UCSD-AML1 (cell line): ENCODE measurements around the gene DOCK7.
A peak's percentile ranks its signal among the peaks of the same experiment; 100 is the strongest.

Experiments used
- DNase-seq: peaks from one replicate; lab custom pipeline; 2025; ENCODE audit not compliant: unreplicated experiment; lab: John Stamatoyannopoulos, UW

The DOCK7 gene

GRCh38 chr1:62462370-62462769 lies 225.8 kb downstream of the DOCK7 start:
- DNase-seq: no peak

GRCh38 chr1:62457955-62458354 lies 230.2 kb downstream of the DOCK7 start:
- DNase-seq: no peak

- DNase-seq: no peak
Measured at GRCh38 chr1:62452951-62453350, 235.2 kb downstream of the DOCK7 start.

- no peak for DNase-seq
Measured at GRCh38 chr1:62450301-62450700, 237.9 kb downstream of the DOCK7 start.

GRCh38 chr1:62448221-62448933 lies 239.8 kb downstream of the DOCK7 start:
- no peak for DNase-seq

GRCh38 chr1:62444701-62445100 lies 243.5 kb downstream of the DOCK7 start:
- no peak for DNase-seq

- no peak for DNase-seq
Measured at GRCh38 chr1:62439652-62440371, 248.4 kb downstream of the DOCK7 start.

- DNase-seq: no peak
Measured at GRCh38 chr1:62438163-62438562, 250.0 kb downstream of the DOCK7 start.

- DNase-seq: no peak
Measured at GRCh38 chr1:62437273-62437940, 250.8 kb downstream of the DOCK7 start.

- DNase-seq: peak; percentile 100
Measured at GRCh38 chr1:62436466-62437272, 251.5 kb downstream of the DOCK7 start, which contains the start of gene USP1. USP1 (plus strand) TSS chr1:62437049; CDS start chr1:62439868, 2,819 bp downstream.

GRCh38 chr1:62436039-62436465 lies 252.1 kb downstream of the DOCK7 start:
- DNase-seq: peak; percentile 100

- DNase-seq: no peak
Measured at GRCh38 chr1:62435231-62436038, 252.8 kb downstream of the DOCK7 start.

- no peak for DNase-seq
Measured at GRCh38 chr1:62434618-62435001, 253.6 kb downstream of the DOCK7 start.

GRCh38 chr1:62433861-62434617 lies 254.1 kb downstream of the DOCK7 start:
- DNase-seq: no peak

- no peak for DNase-seq
Measured at GRCh38 chr1:62429581-62429980, 258.6 kb downstream of the DOCK7 start.

- DNase-seq: no peak
Measured at GRCh38 chr1:62428351-62428750, 259.8 kb downstream of the DOCK7 start.

- no peak for DNase-seq
Measured at GRCh38 chr1:62426794-62427193, 261.4 kb downstream of the DOCK7 start.

GRCh38 chr1:62426237-62426636 lies 261.9 kb downstream of the DOCK7 start:
- peak; percentile 36 for DNase-seq

- DNase-seq: no peak
Measured at GRCh38 chr1:62425041-62425440, 263.1 kb downstream of the DOCK7 start.
